GM12892 (cell line): ENCODE results near the gene TTC33.

Experiments used
- POLR2AphosphoS5 ChIP-seq: IDR thresholded peaks from 2 replicates; pipeline ENCODE4 v1.6.1; 2011; ENCODE audit warnings: low read depth, low read length, control low read depth
- TAF1 ChIP-seq: IDR thresholded peaks from 2 replicates; pipeline ENCODE4 v1.6.1; 2011; ENCODE audit warnings: low read depth, mild to moderate bottlenecking, control low read depth, low read length, borderline replicate concordance

GRCh38 chr5:40688127-40688761 is 67.5 kb downstream of the TTC33 start:
- TF ChIP-seq TAF1: no peak
- no peak for TF ChIP-seq POLR2AphosphoS5
